ENCODE results near the gene DIP2C.

DNA sequence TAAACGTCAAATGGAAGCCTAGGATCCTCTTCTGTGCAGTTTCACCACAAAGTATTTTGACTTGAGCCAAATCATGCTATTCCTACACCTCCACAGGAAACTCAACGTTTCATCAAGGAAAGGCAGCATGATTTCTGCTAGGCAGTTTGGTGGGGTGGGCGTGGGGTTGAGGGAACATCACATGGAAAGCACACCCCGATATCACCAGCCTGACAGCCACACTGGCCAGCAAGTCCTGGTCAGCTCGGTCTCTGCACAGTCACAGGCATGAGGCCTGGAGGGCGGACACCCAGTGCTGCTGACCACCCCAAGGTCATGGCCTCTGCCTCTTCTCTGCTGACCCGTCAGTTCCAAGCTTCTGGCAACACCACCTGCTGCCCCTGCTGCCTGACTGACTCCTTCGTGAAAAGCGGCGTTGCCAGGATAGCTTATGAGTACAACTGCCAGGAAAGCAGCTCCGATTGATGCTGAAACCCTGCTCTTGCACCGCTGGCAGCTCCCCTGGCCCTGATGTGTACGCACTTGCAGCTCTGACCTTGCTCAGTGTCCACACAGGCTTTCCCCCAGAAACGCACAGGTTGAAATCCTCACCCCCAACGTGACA is 171.5 kb downstream of the DIP2C start:
- TF ChIP-seq ARNT (IDR thresholded peaks at IDR 0.05), result no peak
- TF ChIP-seq SP1 (IDR thresholded peaks at IDR 0.05), result no peak
- no peak for TF ChIP-seq FOXK2 (IDR thresholded peaks at IDR 0.05)
- no peak for TF ChIP-seq ZNF384 (IDR thresholded peaks at IDR 0.05)
- TF ChIP-seq BHLHE40 (IDR thresholded peaks at IDR 0.05; ENCODE audit: borderline replicate concordance), result no peak

Data from HEK293T (cell line).